Left kidney (tissue), 2 donors: ENCODE measurements around the gene DUSP10. TPM values are rescaled to one million over a fixed set of nuclear protein-coding genes. Genes with fewer than 3 reads are reported as not detected.

Source experiments
- DNase-seq: peaks from one replicate; pipeline ENCODE4 v3.0.0-alpha.2; 2013
- polyA plus RNA-seq: library from polyadenylated mRNA; unstranded; fragments of 120-200 nt; gene quantifications from one replicate; pipeline ENCODE4 v1.2.1, GENCODE V29; 2013; ENCODE audit not compliant: insufficient read length

Gene DUSP10
- polyA plus RNA-seq, 1 donor, result 4.7 TPM

DNA sequence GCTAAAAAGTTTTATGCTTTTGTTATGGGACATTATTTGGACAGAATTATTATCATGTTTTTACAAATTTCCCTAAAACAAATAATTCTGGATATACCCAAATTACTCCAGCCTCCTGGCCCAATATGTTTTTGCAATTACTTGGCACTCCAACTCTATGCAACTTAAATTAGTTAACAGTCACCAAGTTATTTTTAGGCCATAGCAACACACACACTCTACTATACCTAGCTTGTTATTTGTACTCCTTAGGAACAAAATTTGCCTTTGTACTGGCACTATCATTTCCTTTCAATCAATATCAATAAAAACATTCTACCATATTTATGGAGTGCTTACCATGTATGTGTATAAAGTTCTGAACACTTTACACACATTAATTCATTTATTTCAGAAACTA lies 7.7 kb downstream of the DUSP10 start:
- no peak for DNase-seq

DNA sequence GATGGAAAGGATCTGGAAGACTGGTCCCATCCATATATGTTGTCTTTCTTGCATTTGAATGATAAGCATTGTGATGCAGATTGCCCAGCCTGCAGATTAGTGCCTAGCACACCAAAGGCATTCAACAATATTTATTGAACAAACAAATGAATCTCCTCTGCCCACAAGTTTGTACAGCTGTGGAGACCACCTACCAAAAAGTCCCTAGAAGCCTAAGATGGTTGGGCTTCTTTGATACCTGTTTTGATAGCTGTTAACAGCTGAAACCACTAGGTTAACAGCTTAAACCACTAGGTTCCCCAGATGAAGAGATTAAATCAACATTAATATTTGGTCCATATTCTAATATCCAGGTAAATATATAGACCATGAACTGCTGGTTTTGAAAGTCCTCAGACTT lies 9.8 kb downstream of the DUSP10 start:
- no peak for DNase-seq

DNA sequence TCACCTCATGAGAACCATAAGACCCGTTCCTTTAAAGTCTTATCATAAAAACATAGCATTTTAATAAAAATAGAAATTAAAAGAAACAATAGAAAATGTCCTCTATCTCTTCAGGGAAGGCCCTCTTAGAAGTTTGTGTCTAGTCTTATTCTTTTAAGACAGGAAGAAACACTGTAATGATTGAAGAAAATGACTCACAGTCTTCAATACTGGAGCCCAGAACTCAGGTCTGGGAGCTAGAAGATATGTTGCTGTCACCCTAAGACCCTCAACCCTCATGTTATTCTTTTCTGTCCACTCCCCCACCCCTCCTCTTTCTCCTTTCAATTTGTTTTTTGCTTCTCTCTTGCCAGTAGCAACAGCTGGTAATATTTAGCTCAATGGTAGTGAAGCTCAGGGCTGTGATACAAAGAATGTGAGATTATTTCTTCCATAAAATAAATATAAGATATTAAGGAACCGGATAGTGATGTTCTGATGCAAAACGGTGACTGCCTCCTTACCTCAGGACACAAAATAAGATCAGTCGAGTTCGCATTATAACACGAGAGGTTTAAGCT lies 12.0 kb downstream of the DUSP10 start:
- no peak for DNase-seq

DNA sequence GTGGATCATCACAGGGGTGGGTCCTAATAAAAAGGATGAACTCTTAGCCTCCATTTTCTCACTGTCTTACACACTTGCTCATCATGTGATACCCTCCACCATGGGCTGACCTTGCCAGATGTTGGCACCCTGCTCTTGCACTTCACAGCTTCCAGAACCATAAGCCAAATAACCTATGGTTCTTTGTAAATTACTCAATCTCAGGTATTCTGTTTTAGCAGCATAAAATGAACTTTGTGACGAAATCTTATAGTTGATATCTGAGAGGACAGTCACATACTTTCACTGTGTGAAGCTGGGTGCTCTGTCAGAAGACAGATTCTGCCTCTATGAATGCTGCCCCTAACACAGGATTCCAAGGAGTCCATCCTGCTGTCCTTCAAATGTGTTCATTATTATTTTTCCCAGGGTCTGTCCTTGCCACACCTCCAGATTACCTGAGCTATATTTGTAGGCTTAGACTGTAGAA lies 13.8 kb downstream of the DUSP10 start:
- no peak for DNase-seq

- no peak for DNase-seq
Observed at GRCh38 chr1:221727146-221728036, 14.5 kb downstream of the DUSP10 start.

DNA sequence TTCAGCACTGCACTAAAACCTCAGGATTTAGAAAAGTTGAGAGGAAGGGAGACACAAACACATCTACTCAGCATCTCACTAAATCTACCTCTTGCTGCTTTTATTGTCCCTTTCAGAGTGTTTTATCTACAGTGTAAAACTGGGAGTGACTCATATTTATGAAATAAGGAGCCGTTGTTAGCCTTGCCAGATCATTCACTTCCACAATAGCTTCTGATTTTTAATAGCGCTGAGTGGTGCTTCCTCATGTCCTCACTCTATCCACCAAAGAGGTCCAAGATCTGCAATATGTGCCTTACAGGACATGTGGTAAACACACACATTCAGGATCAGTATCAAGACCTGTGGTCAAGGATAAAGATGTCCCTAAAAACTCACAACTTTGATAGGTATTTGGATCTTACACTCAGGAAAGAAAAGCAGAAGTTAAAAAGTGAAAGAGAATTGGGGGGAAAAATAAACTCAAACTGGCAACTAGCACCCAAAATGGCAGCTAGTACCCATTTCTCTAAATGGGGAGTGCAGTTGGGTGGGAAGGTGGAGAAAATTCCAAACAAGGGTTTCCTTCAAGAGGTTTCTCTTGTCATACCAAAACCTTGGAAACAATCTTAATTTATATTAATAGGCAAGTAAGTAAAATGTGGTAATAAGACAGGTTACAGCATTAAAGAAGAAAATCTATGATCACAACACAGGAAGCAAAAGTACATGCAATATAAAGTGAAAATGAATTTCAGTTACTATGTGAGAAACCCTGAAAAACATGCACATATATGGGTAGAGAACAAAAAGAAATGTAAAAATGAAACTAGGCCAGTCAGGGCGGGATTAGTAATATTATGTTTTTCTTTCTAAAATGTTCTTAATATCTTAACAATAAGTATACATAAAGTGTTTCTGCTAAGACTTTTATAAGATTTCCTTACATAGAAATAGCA lies 15.9 kb downstream of the DUSP10 start:
- no peak for DNase-seq

DNA sequence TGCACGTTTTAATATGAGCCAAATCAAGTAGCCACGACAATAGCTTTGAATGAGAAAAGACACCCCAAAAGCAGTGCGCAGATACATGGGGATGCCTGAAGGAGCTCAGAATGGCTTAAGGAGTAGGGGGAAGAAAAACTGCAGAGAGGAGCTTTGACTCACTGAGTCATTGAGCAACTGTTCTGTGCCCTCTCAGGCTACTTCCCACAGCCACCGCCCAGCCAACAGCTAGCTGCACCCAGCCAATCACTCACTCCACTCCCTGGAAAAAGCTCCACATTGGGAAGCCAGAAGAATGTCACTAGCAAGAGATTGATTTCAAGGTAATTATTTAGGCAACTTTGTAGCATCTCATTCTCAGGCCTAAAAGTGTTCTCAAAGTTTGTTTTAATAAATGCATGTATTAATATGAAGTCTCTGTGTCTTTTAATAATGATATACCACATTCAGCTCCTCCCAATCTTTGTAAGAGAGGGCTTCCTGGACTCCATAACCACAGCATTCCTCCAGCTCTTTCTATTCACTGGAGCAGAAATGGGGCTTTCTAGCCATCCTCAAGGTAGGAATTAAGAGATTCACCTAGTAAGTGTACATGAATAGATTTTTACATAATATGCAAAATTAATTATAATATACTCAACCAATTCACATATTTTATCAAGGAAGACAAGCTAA lies 16.8 kb downstream of the DUSP10 start:
- no peak for DNase-seq

DNA sequence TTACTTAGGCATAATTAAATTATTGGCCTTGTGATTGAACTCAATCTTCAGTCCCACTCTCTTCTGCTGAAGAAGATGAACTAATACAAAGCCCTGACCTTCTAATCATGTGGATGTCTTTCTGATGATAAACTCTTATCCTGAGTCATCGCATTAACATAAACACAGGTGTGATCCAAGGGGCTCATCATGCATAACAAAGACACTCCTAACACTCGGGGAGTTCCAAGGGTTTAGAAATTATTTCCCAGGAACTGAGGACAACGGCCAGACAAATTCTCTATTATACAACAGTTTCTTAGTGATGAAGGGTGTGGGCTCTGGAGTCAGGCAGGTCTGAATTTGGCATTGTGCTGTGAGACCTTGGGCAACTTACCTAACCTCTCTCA lies 18.0 kb downstream of the DUSP10 start:
- DNase-seq, result no peak

GRCh38 chr1:221723018-221723847 lies 18.7 kb downstream of the DUSP10 start:
- no peak for DNase-seq

GRCh38 chr1:221722254-221723017 lies 19.5 kb downstream of the DUSP10 start:
- DNase-seq, result no peak

DNA sequence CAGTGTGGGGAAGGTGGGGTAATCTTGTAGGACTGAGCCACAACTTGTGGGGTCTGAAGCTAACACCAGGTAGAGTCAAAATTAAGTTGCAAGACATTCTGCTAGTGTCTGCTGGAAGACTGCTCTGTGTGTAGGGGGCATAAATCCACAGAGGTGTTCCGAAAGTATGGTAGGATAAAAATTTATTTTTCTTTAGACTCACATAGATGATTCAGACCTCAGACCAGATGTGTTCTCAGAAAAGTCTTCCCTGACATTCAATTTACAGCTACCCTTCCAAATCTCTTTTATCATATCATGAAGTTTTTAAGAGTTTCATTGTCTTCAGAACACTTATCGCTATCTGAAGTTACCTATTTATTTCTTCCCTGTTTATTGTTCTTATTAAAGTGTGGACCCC lies 21.3 kb downstream of the DUSP10 start:
- no peak for DNase-seq

- DNase-seq, result no peak
Observed at GRCh38 chr1:221719987-221720386, 21.9 kb downstream of the DUSP10 start.

GRCh38 chr1:221719278-221719597 lies 22.7 kb downstream of the DUSP10 start:
- DNase-seq, result no peak

DNA sequence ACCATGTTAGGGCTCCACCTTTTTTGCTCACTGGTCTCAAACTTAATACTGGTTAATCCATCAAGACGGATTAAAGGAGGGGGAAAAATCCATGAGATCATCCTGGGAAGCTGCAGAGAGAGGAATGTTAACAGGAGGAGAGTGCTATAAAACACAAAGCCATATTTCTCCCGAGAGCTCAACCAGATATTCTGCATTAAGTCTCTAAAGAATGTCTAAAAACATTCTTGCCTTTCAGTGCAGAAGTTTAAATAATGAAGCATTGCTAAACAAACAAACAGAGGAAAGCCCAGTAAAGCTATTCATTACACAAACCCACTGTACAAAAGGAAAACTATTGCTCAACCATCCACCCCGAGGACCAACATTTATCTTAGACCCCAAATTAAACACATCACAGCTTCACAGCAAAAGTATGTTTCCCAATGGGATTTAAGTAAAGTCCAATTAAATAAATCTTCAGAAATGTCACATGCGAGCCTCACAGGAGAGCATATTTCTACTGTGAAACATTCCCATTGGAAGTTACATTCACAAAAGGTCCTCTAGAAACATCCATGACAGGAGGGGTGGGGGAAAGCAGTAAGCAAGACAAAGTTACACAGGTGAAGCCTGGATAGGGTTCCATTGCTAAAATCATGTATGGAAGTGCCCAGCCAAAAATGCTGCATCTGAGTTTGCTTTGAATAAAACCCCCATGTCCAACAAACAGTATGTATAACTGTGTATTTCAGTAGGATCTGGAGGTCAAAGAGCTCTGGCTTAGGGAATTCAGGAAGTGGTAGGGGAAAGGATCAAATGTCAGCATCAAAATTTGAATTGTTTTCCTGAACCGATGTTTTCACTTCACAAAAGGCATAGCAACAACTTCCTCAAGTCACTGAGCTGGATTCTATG lies 23.3 kb downstream of the DUSP10 start:
- DNase-seq, result peak; percentile 62

DNA sequence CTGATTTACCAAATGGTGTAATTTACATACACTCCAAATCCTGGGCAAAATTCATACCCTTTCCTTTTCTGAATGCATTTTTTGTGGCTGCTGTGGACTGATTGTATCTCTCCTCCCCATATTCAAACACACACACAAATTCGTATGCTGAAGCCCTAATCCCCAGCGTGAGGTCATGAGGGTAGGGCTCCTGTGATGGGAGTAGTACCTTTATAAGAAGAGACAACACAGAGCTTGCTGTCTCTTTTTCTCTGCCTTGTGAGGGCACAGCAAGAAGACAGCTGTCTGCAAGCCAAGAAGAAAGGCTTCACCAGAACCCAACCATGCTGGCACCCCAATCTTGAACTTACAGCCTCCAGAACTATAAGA lies 24.4 kb downstream of the DUSP10 start:
- no peak for DNase-seq

GRCh38 chr1:221716713-221717484 lies 25.0 kb downstream of the DUSP10 start:
- no peak for DNase-seq

DNA sequence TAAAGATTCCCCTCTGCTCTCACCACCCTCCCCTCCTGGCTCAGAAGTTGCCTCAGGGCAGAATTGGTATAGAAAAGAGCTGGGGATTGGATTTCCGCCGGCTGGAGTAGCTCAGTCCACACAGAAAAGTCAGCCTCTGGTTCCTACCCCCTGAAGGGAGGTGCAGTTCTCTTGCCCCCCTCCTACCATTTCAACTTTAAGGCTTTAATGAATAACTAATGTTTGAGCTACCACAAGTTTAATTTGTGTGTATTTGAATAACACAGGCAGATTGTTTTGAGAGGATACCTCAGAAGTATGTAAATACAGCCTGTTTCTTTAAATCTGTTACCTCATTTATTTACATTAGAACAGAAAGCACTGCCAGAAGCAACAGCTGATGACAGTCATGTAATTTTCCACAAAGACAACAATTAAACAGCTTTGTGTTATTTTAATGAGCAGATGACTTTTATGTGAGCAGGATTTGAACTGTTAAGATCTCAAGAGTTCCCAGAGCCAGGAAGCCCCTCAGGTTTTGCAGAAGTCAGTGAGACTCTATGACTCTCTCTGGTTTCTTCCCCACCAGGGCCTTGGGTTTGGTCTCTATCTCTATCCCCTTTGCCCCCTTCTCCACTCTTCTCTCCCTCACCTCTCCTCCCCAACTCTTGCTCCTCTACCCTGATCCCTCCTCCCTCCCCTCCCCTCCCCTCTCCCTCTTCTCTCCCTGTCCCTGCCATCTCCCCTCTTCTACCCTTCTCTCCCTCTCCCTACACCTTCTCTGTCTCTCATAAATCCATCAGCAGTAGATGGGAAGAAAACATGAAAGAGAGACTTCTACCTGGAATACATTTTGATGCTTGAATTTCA lies 26.3 kb downstream of the DUSP10 start:
- DNase-seq, result peak; percentile 59
